ENCODE measurements around the gene KCND1. TPM values are rescaled to one million over a fixed set of nuclear protein-coding genes. Genes with fewer than 3 reads are reported as not detected.

Gene KCND1
- total and polyA plus RNA-seq, 8 donors: 0.15 to 2.4 (median 0.45) TPM; not detected in 3

DNA sequence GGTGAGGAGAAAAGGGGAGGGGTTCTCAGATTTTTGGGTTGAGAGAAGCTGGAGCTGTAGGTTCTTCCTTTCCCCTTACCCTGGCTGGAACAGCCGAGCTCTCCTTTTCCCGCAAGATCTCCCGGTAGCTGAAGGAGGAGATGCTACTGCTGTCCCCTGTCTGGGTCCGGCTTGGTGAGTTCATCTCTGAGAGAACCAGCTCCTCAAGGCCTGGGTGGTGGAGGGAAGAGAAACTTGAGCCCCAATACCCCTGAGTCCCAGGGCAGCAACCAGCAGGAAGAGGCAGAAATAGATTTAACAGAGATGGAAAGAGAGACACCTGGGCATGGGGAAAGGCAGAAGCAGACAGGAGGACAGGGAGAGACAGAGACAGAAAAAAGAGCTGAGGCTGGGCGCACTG, 6.6 kb upstream of the KCND1 start:
- H3K9me3 ChIP-seq: no peaks in the 10 kb centered on the region
- no peak for DNase-seq
- WGBS, 5 donors: 86 to 100% (median 94%) methylated on average over 3 to 5 of the region's 5 CpGs
- H3K4me1 ChIP-seq: no peaks in the 10 kb centered on the region
- intact Hi-C loops (cut with DNase I; ENCODE audit: low total_unique reads): no loop called here
- no peak for TF ChIP-seq EP300 (IDR thresholded peaks at IDR 0.05)
- TF ChIP-seq, protein P1, sequence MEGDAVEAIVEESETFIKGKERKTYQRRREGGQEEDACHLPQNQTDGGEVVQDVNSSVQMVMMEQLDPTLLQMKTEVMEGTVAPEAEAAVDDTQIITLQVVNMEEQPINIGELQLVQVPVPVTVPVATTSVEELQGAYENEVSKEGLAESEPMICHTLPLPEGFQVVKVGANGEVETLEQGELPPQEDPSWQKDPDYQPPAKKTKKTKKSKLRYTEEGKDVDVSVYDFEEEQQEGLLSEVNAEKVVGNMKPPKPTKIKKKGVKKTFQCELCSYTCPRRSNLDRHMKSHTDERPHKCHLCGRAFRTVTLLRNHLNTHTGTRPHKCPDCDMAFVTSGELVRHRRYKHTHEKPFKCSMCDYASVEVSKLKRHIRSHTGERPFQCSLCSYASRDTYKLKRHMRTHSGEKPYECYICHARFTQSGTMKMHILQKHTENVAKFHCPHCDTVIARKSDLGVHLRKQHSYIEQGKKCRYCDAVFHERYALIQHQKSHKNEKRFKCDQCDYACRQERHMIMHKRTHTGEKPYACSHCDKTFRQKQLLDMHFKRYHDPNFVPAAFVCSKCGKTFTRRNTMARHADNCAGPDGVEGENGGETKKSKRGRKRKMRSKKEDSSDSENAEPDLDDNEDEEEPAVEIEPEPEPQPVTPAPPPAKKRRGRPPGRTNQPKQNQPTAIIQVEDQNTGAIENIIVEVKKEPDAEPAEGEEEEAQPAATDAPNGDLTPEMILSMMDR (IDR thresholded peaks at IDR 0.05): no peak
- no peaks in the 10 kb centered on the region for H3K27me3 ChIP-seq
- H3K27ac ChIP-seq: no peak overlapping the region
- peaks cover 4 to 94% (median 90%) of the 10 kb centered on the region in 4 donors for H3K36me3 ChIP-seq
- no peak overlapping the region for H3K4me3 ChIP-seq

DNA sequence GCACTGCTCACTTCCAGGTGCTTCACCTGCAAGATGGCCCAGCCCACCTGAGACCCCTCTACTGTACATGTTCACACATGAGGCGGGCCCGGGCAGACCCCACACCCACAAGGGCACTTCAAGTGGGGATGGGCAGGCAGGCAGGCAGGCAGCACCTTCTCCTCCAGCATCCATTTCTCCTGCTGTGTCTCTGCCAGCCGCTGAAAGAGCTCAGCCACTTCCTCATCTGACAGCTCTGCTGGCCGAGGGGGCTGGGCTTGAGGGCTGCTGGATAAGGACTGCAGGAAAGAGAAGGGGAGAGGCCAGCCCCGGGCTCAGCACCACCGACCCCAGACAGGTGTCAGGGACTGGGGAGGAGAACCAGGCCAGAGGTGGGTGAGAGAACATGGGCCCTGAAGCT, 4.4 kb upstream of the KCND1 start:
- peaks cover 0 to 16% (median 14%) of the 10 kb centered on the region in 4 donors for H3K4me1 ChIP-seq
- peaks cover 4 to 73% (median 69%) of the 10 kb centered on the region in 4 donors for H3K36me3 ChIP-seq
- TF ChIP-seq, protein P1 (IDR thresholded peaks at IDR 0.05): no peak
- TF ChIP-seq POLR2AphosphoS5 (IDR thresholded peaks at IDR 0.05): no peak
- TF ChIP-seq POLR2A (IDR thresholded peaks at IDR 0.05): no peak
- TF ChIP-seq EP300 (IDR thresholded peaks at IDR 0.05): no peak
- DNase-seq: no peak
- H3K27me3 ChIP-seq: no peaks in the 10 kb centered on the region
- WGBS, 5 donors: 59 to 89% (median 72%) methylated on average over 4 to 6 of the region's 6 CpGs
- no peaks in the 10 kb centered on the region for H3K9me3 ChIP-seq
- intact Hi-C loops (cut with DNase I; ENCODE audit: low total_unique reads): no loop called here
- no peak overlapping the region for H3K4me3 ChIP-seq
- H3K27ac ChIP-seq: no peak overlapping the region

GRCh38 chrX:48975541-48975940, 3.9 kb upstream of the KCND1 start:
- Histone ChIP-seq H3K36me3 (peaks cover 4 to 67% (median 64%) of the 10 kb centered on the region in 4 donors), H3K4me3 (no peak overlapping the region), H3K9me3 (no peaks in the 10 kb centered on the region), H3K27ac (no peak overlapping the region), H3K27me3 (no peaks in the 10 kb centered on the region), H3K4me1 (peaks cover 0 to 18% (median 15%) of the 10 kb centered on the region in 4 donors)
- intact Hi-C loops (cut with DNase I; ENCODE audit: low total_unique reads): no loop called here
- TF ChIP-seq, protein P1 (IDR thresholded peaks at IDR 0.05): no peak
- TF ChIP-seq POLR2A (IDR thresholded peaks at IDR 0.05): no peak
- TF ChIP-seq POLR2AphosphoS5 (IDR thresholded peaks at IDR 0.05): no peak
- TF ChIP-seq EP300 (IDR thresholded peaks at IDR 0.05): no peak
- WGBS, 5 donors: 79 to 99% (median 89%) methylated on average over 3 to 5 of the region's 5 CpGs
- DNase-seq: no peak

- Histone ChIP-seq H3K27me3 (no peaks in the 10 kb centered on the region), H3K4me1 (peaks cover 0 to 18% (median 15%) of the 10 kb centered on the region in 4 donors), H3K4me3 (no peak overlapping the region), H3K36me3 (peaks cover 4 to 63% (median 59%) of the 10 kb centered on the region in 4 donors), H3K27ac (no peak overlapping the region), H3K9me3 (no peaks in the 10 kb centered on the region)
- TF ChIP-seq POLR2AphosphoS5 (IDR thresholded peaks at IDR 0.05) (no peak), POLR2A (IDR thresholded peaks at IDR 0.05) (no peak), EP300 (IDR thresholded peaks at IDR 0.05) (no peak)
- TF ChIP-seq, protein P1 (IDR thresholded peaks at IDR 0.05): no peak
- 88 to 96% (median 93%) methylated on average over 4 to 7 of the region's 7 CpGs for WGBS, 5 donors
- DNase-seq: no peak
- intact Hi-C loops (cut with DNase I; ENCODE audit: low total_unique reads): no loop called here
Measured at GRCh38 chrX:48975041-48975440, 3.4 kb upstream of the KCND1 start.

Data from stomach (tissue), 9 donors.